ENCODE measurements around the gene RRN3. TPM values are rescaled to one million over a fixed set of nuclear protein-coding genes. Genes with fewer than 3 reads are reported as not detected.
"Not testable (repeated sequence)": the region's sequence is repeated elsewhere in the genome, so short reads cannot be mapped to it uniquely, and the experiment has no call there.

Gene RRN3, protein sequence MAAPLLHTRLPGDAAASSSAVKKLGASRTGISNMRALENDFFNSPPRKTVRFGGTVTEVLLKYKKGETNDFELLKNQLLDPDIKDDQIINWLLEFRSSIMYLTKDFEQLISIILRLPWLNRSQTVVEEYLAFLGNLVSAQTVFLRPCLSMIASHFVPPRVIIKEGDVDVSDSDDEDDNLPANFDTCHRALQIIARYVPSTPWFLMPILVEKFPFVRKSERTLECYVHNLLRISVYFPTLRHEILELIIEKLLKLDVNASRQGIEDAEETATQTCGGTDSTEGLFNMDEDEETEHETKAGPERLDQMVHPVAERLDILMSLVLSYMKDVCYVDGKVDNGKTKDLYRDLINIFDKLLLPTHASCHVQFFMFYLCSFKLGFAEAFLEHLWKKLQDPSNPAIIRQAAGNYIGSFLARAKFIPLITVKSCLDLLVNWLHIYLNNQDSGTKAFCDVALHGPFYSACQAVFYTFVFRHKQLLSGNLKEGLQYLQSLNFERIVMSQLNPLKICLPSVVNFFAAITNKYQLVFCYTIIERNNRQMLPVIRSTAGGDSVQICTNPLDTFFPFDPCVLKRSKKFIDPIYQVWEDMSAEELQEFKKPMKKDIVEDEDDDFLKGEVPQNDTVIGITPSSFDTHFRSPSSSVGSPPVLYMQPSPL
- 31.3 and 50.9 TPM in 2 replicates for total RNA-seq (2011; cell fraction: chromatin; rRNA removed; ENCODE audit: low replicate concordance)
- 11.5 and 14.5 TPM in 2 replicates for total RNA-seq (2011; cell fraction: nucleolus; rRNA removed)
- total RNA-seq (2011; cell fraction: nucleoplasm; rRNA removed), result 17.4 and 19.7 TPM in 2 replicates
- 22.2 and 23.9 TPM in 2 replicates for total RNA-seq (2014; rRNA removed)
- total RNA-seq (2014; rRNA removed; fragmentation: Illumina TruSeq; extraction: Trizol), result 37.3 and 40.5 TPM in 2 replicates
- total RNA-seq (2015; rRNA removed; fragmentation: Illumina TruSeq; extraction: Trizol), result 33.9 and 35.7 TPM in 2 replicates
- total RNA-seq (2021), result 27.8 and 28.0 TPM in 2 replicates
- 27.4 and 49.5 TPM in 2 replicates for polyA plus RNA-seq (2011; rRNA removed)
- 12.5 and 15.7 TPM in 2 replicates for polyA plus RNA-seq (2011; cell fraction: cytosol; rRNA removed)
- polyA plus RNA-seq (2011; cell fraction: nucleus; rRNA removed), result 21.6 and 22.9 TPM in 2 replicates
- polyA plus RNA-seq (2012), result 11.6 and 18.3 TPM in 2 replicates
- 26.4 and 26.7 TPM in 2 replicates for polyA plus RNA-seq (2014; fragmentation: Illumina TruSeq; extraction: Trizol)
- polyA plus RNA-seq (2014; fragmentation: Nextera tagmentation; extraction: Ambion mirVana), result 10 to 100 TPM; 22.6 to 38.5 TPM
- polyA plus RNA-seq (2014; rRNA removed), result 28.4 and 28.6 TPM in 2 replicates
- polyA minus RNA-seq (2011; rRNA and poly(A)+ RNA removed), result 41.8 and 65.6 TPM in 2 replicates
- 15.0 and 26.1 TPM in 2 replicates for polyA minus RNA-seq (2011; cell fraction: cytosol; rRNA and poly(A)+ RNA removed)
- polyA minus RNA-seq (2011; cell fraction: nucleus; rRNA and poly(A)+ RNA removed), result 11.0 and 14.8 TPM in 2 replicates
- Bru-seq, nascent RNA, result percentile 86 among the genes with signal in this experiment
- percentile 91 among the genes with signal in this experiment for BruChase-seq, experiment 1, labeled RNA remaining after a 2-hour chase
- percentile 92 among the genes with signal in this experiment for BruChase-seq, experiment 2, labeled RNA remaining after a 6-hour chase
- long read RNA-seq, experiment 1, transcript RRN3-201 (18 exons, 3,762 nt), result major isoform, 88 of 128 reads
- long read RNA-seq, experiment 1, transcript RRN3-203 (17 exons, 2,198 nt), result minor isoform, 13 of 128 reads
- long read RNA-seq, experiment 1, partial matches to known transcripts, result 17 of 128 reads
- long read RNA-seq, experiment 1, other reads (novel, unspliced or antisense), result 10 of 128 reads
- long read RNA-seq, experiment 2, partial matches to known transcripts, result 17 of 21 reads
- long read RNA-seq, experiment 2, other reads (novel, unspliced or antisense), result 1 of 21 reads
- long read RNA-seq, experiment 3, transcript RRN3-201 (18 exons, 3,762 nt), result major isoform, 8 of 18 reads
- long read RNA-seq, experiment 3, partial matches to known transcripts, result 1 of 18 reads
- long read RNA-seq, experiment 3, other reads (novel, unspliced or antisense), result 4 of 18 reads

DNA sequence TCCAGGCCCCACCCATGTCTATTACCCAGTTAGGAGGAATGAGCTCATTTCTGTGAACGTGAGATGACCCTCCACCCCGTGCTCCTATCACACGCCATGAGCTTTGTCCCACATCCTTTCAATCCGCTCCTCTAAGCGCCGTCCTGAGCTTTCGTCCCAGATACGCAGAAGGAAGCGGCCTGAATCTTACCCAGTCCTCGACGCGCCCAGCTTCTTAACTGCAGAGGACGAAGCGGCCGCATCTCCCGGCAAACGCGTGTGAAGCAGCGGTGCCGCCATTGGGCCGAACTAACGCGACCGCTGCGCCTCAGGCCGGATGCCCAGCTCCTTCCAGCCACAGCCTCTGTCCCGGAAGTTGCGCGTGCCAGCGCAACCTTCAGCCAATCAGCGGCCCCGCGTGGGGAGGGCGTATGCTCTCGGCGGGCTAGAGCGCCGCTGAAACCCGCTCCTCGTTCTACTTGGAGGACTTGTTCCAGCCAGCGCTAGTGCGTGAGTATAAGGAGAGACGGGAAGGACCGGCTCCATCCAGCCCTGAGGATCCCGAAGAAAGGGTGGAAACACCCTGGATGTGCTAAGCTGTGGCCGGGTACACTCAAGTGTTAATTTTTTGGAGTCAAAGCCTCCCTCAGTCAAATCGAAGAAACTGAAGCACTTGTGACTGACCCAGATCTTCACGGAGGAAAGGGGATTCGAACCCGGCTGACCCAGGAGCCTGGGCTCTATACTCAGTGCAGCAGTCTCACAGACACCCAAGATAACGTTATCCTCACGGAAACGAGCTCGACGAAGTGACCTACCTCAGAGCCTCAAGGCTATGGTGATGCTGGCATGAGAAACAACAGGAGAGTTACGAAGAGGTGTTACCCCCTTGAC lies at the start of gene RRN3:
TSS of gene RRN3 (minus strand) at position 318 of the 873 bp plus-strand sequence. CDS start at position 279, 39 bp downstream.
- H3K27me3 ChIP-seq (ENCODE audit: control insufficient read depth in 2 of 2, insufficient read depth in 2 of 2, low read length in 2 of 2); intact Hi-C loops (cut with micrococcal nuclease); H3K9me1 ChIP-seq (ENCODE audit: control insufficient read depth, insufficient read depth, low read length); CTCF ChIA-PET (ENCODE audit: low intra/inter-chr PET ratio); H3K4me1 ChIP-seq (replicated peaks in 1 of 2; ENCODE audit: control insufficient read depth in 2 of 2, insufficient read depth in 2 of 2, low read length in 2 of 2); H3K9me3 ChIP-seq (replicated peaks; ENCODE audit: control insufficient read depth, insufficient read depth, low read depth, low read length); H4K20me1 ChIP-seq (replicated peaks; ENCODE audit: control insufficient read depth, insufficient read depth, low read length): not testable (repeated sequence)
- TSS peak; percentile 97 for BruUV-seq (replicated peaks)
- 1% methylated on average over 47 of the region's 56 CpGs for WGBS (ENCODE audit: insufficient coverage, low coverage, missing lambda C conversion rate)
- Histone ChIP-seq H3K4me2 (ENCODE audit: insufficient read depth, low read length) (peak within 1 kb of the TSS; percentile 96), H3K9ac (ENCODE audit: insufficient read depth in 1 of 2, low read depth in 2 of 2, low read length in 2 of 2) (peak within 1 kb of the TSS; percentile 92 to 95), H3K27ac (ENCODE audit: extremely low read depth, low read depth, low read length) (peak within 1 kb of the TSS; percentile 91), H3K4me3 (peak within 1 kb of the TSS; percentile 66), H2AFZ (ENCODE audit: low read depth, low read length) (peak within 1 kb of the TSS; percentile 96), H3K36me3 (ENCODE audit: control insufficient read depth, insufficient read depth, low read length) (peaks cover 23% of the 10 kb centered on the region; the same call in 1 of the 3 replicates), H3K79me2 (ENCODE audit: control insufficient read depth, insufficient read depth, low read length) (peaks cover 24% of the 10 kb centered on the region)
- peak; percentile 83 to 96 (median 86) for DNase-seq (ENCODE audit: extremely low read depth in 1 of 4, low spot score in 3 of 4)
- FAIRE-seq, result peak; percentile 32
- ATAC-seq, result peak; percentile 99
- POLR2A ChIA-PET, result interaction anchor here (0.6 to 1.2 kb wide), 2 partner anchors 14 to 493 kb away, joined by 3 to 4 read pairs; no protein-coding TSS in a partner anchor
- in situ Hi-C loops (cut with MboI), result loop anchor here (25.0 kb wide), 1 partner anchor 1418 kb away; no protein-coding TSS in a partner anchor
- peak; percentile 76 for TF ChIP-seq CTBP1 (IDR thresholded peaks at IDR 0.05; ENCODE audit: borderline replicate concordance)
- peak; percentile 31 for TF ChIP-seq NEUROD1 (IDR thresholded peaks at IDR 0.05; ENCODE audit: borderline replicate concordance, low read depth, low read length, partially characterized antibody)
- TF ChIP-seq, protein P1, sequence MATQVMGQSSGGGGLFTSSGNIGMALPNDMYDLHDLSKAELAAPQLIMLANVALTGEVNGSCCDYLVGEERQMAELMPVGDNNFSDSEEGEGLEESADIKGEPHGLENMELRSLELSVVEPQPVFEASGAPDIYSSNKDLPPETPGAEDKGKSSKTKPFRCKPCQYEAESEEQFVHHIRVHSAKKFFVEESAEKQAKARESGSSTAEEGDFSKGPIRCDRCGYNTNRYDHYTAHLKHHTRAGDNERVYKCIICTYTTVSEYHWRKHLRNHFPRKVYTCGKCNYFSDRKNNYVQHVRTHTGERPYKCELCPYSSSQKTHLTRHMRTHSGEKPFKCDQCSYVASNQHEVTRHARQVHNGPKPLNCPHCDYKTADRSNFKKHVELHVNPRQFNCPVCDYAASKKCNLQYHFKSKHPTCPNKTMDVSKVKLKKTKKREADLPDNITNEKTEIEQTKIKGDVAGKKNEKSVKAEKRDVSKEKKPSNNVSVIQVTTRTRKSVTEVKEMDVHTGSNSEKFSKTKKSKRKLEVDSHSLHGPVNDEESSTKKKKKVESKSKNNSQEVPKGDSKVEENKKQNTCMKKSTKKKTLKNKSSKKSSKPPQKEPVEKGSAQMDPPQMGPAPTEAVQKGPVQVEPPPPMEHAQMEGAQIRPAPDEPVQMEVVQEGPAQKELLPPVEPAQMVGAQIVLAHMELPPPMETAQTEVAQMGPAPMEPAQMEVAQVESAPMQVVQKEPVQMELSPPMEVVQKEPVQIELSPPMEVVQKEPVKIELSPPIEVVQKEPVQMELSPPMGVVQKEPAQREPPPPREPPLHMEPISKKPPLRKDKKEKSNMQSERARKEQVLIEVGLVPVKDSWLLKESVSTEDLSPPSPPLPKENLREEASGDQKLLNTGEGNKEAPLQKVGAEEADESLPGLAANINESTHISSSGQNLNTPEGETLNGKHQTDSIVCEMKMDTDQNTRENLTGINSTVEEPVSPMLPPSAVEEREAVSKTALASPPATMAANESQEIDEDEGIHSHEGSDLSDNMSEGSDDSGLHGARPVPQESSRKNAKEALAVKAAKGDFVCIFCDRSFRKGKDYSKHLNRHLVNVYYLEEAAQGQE (IDR thresholded peaks at IDR 0.05; ENCODE audit: borderline replicate concordance), result peak; percentile 42
- TF ChIP-seq, protein P1 (CRISPR knock-in tag; IDR thresholded peaks at IDR 0.05; ENCODE audit: low read depth), result not testable (repeated sequence)
